Upper lobe of left lung (tissue), 6 donors: ENCODE measurements around the gene TYMP. TPM values are rescaled to one million over a fixed set of nuclear protein-coding genes. Genes with fewer than 3 reads are reported as not detected.

Experiments
- ATAC-seq, 2 donors: fragments of 200-7000 bp; cut with Tn5 transposase; one replicate each; pipeline ENCODE4 v1.9.1; 2022; ENCODE audit warnings: mild to moderate bottlenecking in 2 of 2, moderate library complexity in 2 of 2; ENCODE audit not compliant: low FRiP score in 2 of 2
- DNase-seq, 2 donors: peaks; one replicate each; pipeline ENCODE4 v3.0.0-alpha.2; 2019 to 2020
- H3K27ac ChIP-seq, 4 donors: fragments of 200-600 bp; sonication (generic); one replicate each; pipeline ENCODE4 v1.5.1; 2016 to 2019
- H3K27me3 ChIP-seq, 4 donors: fragments of 200-600 bp; sonication (generic); one replicate each; pipeline ENCODE4 v1.5.1; 2017 to 2019
- H3K36me3 ChIP-seq, 4 donors: fragments of 200-600 bp; sonication (generic); one replicate each; pipeline ENCODE4 v1.5.1; 2016 to 2019
- H3K4me1 ChIP-seq, 4 donors: fragments of 200-600 bp; sonication (generic); one replicate each; pipeline ENCODE4 v1.5.1; 2018 to 2019
- H3K4me3 ChIP-seq, 4 donors: fragments of 200-600 bp; sonication (generic); one replicate each; pipeline ENCODE4 v1.5.1; 2017 to 2019; ENCODE audit warnings: mild to moderate bottlenecking in 2 of 4, moderate library complexity in 1 of 4
- H3K9me3 ChIP-seq, 4 donors: fragments of 200-600 bp; sonication (generic); one replicate each; pipeline ENCODE4 v1.5.1; 2018 to 2019
- CTCF ChIP-seq, 6 experiments: fragments of 450-650 bp in 4 of 6; fragments of 200-600 bp in 2 of 6; sonication (generic) in 2 of 6; IDR thresholded peaks; one replicate each; pipeline ENCODE4 v1.5.1; 2016 to 2019; ENCODE audit warnings: antibody characterized with exemption in 6 of 6
- EP300 ChIP-seq, 4 donors: sonication (generic); formaldehyde crosslinking; IDR thresholded peaks; one replicate each; pipeline ENCODE4 v1.5.1; 2017; ENCODE audit warnings: antibody characterized with exemption in 4 of 4, control low read depth in 2 of 4
- POLR2A ChIP-seq, 4 donors: fragments of 450-650 bp; IDR thresholded peaks; one replicate each; pipeline ENCODE4 v1.5.1; 2016 to 2017; ENCODE audit warnings: antibody characterized with exemption in 4 of 4, mild to moderate bottlenecking in 2 of 4
- POLR2AphosphoS5 ChIP-seq, 2 donors: sonication (generic); formaldehyde crosslinking; IDR thresholded peaks; one replicate each; pipeline ENCODE4 v1.5.1; 2017; ENCODE audit warnings: antibody characterized with exemption in 2 of 2
- WGBS, 2 donors: methylation state at CpG; one replicate each; pipeline ENCODE4 v1.1.5; 2017 to 2018; 5-methylcytosine and 5-hydroxymethylcytosine counted together
- total RNA-seq, 6 donors: library from RNA; depleted of rRNA in 4 of 6; stranded (reverse); fragments of >200 nt in 4 of 6; gene quantifications; one replicate each; pipeline versions ENCODE4 v1.1.0 to v1.2.1, GENCODE V29; 2016 to 2021
- donor health status: DM: no; HTN: no; CAD: no; lungs with moderate emphysema.
- donor health status: DM: no; HTN: yes; CAD: no; lungs with severe emphysema.

TYMP gene
- total RNA-seq, 6 donors from 2014 or later: 162 to 346 (median 248) TPM

DNA sequence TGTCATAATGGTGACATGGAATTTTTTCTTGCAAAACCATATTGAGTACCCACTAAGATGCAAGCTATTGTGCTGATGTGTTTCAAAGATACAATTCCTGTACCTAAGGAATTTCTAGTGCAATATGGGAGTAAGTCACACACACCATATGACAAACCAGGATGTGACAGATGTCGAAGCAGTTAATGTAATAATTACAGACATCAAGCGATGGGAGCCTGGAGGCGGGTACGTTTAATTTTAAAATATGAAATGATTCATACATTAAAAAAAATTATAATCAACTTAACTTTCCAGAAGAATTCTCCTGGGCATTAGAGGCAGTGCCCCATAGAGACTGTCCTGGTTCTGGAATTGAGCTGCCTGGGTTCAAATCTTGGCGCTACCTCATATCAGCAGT, 26.9 kb upstream of the TYMP start:
- Histone ChIP-seq H3K9me3 (no peaks in the 10 kb centered on the region), H3K4me3 (no peak overlapping the region), H3K36me3 (no peaks in the 10 kb centered on the region), H3K4me1 (no peaks in the 10 kb centered on the region), H3K27me3 (no peaks in the 10 kb centered on the region), H3K27ac (no peak overlapping the region)
- ATAC-seq (no peak), DNase-seq (no peak)
- TF ChIP-seq CTCF (IDR thresholded peaks at IDR 0.05): no peak
- no peak for TF ChIP-seq POLR2A (IDR thresholded peaks at IDR 0.05)
- no peak for TF ChIP-seq EP300 (IDR thresholded peaks at IDR 0.05)
- TF ChIP-seq POLR2AphosphoS5 (IDR thresholded peaks at IDR 0.05): no peak
- WGBS, 2 donors: 87% methylated on average over 5 of the region's 5 CpGs

DNA sequence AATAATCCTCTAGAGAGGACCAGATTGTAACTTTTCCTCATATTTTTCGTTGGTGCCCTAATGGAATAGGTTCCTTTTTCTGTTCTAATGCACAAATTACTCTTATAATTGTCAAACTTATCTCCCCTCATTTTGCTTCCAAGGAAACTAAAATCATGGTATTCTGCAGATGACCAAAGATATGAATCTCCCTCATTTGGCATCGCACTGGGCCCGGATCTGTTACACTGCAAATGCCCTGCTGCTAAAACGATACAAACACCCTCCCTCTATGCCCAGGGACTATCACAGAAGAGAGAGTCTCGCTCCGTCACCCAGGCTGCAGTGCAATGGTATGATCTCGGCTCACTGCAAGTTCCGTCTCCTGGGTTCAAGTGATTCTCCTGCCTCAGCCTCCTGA, 23.5 kb upstream of the TYMP start:
- Histone ChIP-seq H3K9me3 (no peaks in the 10 kb centered on the region), H3K27ac (no peak overlapping the region), H3K27me3 (peaks cover 0 to 9% (median 4%) of the 10 kb centered on the region in 4 donors), H3K4me1 (peaks cover 7 to 11% (median 9%) of the 10 kb centered on the region in 4 donors), H3K36me3 (no peaks in the 10 kb centered on the region), H3K4me3 (no peak overlapping the region)
- 83 to 90% methylated on average over 8 of the region's 8 CpGs for WGBS, 2 donors
- no peak for TF ChIP-seq POLR2A (IDR thresholded peaks at IDR 0.05)
- TF ChIP-seq EP300 (IDR thresholded peaks at IDR 0.05): no peak
- no peak for TF ChIP-seq POLR2AphosphoS5 (IDR thresholded peaks at IDR 0.05)
- TF ChIP-seq CTCF (IDR thresholded peaks at IDR 0.05): no peak
- no peak for DNase-seq
- no peak for ATAC-seq

GRCh38 chr22:50551160-50551752, 21.4 kb upstream of the TYMP start:
- TF ChIP-seq POLR2AphosphoS5 (IDR thresholded peaks at IDR 0.05) (no peak), CTCF (IDR thresholded peaks at IDR 0.05) (no peak), POLR2A (IDR thresholded peaks at IDR 0.05) (no peak), EP300 (IDR thresholded peaks at IDR 0.05) (no peak)
- Histone ChIP-seq H3K36me3 (no peaks in the 10 kb centered on the region), H3K4me3 (no peak overlapping the region), H3K27me3 (peaks cover 0 to 26% (median 9%) of the 10 kb centered on the region in 4 donors), H3K4me1 (peaks cover 7 to 26% (median 15%) of the 10 kb centered on the region in 4 donors), H3K9me3 (no peaks in the 10 kb centered on the region), H3K27ac (no peak overlapping the region)
- 89 to 95% methylated on average over 11 of the region's 11 CpGs for WGBS, 2 donors
- DNase-seq (peak in 1 of 2 donors; percentile 67), ATAC-seq (no peak)

DNA sequence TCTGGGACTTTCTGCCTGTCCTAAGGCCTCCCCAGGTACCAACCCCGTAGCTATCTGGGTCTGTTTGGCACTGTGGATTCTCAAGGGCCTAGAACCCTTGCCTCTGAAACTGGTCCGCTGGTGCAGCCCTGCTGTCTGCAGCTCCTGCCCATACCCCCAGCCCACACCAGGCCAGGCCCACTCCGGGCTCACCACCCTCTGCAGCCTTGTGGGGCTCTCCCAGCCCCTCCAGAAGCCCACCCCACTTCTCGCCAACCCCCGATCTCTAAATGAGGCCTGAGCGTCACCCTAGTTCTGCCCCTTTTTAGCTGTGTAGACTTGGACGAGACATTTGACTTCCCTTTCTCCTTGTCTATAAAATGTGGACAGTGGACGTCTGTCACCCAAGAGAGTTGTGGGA, 20.6 kb upstream of the TYMP start:
- H3K27me3 ChIP-seq: peaks cover 0 to 29% (median 9%) of the 10 kb centered on the region in 4 donors
- TF ChIP-seq CTCF (IDR thresholded peaks at IDR 0.05) (no peak), EP300 (IDR thresholded peaks at IDR 0.05) (no peak), POLR2A (IDR thresholded peaks at IDR 0.05) (no peak), POLR2AphosphoS5 (IDR thresholded peaks at IDR 0.05) (no peak)
- no peak for DNase-seq
- H3K36me3 ChIP-seq: no peaks in the 10 kb centered on the region
- no peak overlapping the region for H3K4me3 ChIP-seq
- no peak for ATAC-seq
- 91 to 97% methylated on average over 6 to 8 of the region's 8 CpGs for WGBS, 2 donors
- no peaks in the 10 kb centered on the region for H3K9me3 ChIP-seq
- peaks cover 7 to 29% (median 17%) of the 10 kb centered on the region in 4 donors for H3K4me1 ChIP-seq
- H3K27ac ChIP-seq: no peak overlapping the region
